Gastroesophageal sphincter (tissue), 3 donors: ENCODE data around the gene BTBD9.

ENCODE experiments used
- EP300 ChIP-seq: sonication (generic); formaldehyde crosslinking; IDR thresholded peaks from one replicate; pipeline ENCODE4 v1.6.1; 2017; ENCODE audit warnings: antibody characterized with exemption, mild to moderate bottlenecking
- POLR2AphosphoS5 ChIP-seq: sonication (generic); formaldehyde crosslinking; IDR thresholded peaks from one replicate; pipeline ENCODE4 v1.6.1; 2017; ENCODE audit warnings: antibody characterized with exemption
- TF ChIP-seq, protein P1 (sequence below), 4 experiments: fragments of 200-600 bp in 2 of 4; fragments of 450-650 bp in 2 of 4; sonication (generic) in 1 of 4; IDR thresholded peaks; one replicate each; pipeline ENCODE4 v1.5.1; 2017 to 2019; ENCODE audit warnings: antibody characterized with exemption in 4 of 4, mild to moderate bottlenecking in 2 of 4, moderate library complexity in 2 of 4

DNA sequence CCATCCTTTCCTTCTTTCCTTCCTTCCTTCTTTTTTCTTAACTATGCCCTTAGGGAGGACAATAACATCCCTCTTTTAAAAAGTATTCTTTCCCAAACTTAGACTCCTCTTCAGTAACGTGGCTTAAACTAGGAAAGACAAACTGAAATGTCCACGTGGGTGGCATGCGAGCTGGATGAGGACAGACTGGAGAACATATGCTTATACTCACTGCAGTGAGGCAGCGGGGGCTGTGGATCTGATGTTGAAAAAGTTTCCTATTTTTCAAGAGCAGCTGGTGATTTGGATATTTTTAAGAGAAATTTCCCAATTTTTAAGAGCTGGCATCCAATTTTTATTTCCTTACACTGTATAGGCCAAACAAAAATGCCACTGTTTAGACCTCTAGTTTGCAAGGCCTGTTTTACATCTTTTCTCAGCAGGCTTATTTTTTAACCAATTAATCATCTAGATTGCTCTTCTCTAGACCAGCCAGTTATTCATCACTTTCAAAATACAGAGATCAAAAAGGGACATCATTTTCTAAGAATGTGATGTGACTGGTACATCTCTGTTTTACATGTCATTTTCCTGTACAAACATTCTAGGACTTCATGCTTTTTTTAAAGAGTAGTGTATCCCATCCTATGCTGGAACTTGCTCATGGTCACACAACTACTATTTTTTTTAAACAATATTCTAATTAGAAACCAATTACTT lies 226.5 kb downstream of the BTBD9 start:
- TF ChIP-seq, protein P1, sequence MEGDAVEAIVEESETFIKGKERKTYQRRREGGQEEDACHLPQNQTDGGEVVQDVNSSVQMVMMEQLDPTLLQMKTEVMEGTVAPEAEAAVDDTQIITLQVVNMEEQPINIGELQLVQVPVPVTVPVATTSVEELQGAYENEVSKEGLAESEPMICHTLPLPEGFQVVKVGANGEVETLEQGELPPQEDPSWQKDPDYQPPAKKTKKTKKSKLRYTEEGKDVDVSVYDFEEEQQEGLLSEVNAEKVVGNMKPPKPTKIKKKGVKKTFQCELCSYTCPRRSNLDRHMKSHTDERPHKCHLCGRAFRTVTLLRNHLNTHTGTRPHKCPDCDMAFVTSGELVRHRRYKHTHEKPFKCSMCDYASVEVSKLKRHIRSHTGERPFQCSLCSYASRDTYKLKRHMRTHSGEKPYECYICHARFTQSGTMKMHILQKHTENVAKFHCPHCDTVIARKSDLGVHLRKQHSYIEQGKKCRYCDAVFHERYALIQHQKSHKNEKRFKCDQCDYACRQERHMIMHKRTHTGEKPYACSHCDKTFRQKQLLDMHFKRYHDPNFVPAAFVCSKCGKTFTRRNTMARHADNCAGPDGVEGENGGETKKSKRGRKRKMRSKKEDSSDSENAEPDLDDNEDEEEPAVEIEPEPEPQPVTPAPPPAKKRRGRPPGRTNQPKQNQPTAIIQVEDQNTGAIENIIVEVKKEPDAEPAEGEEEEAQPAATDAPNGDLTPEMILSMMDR (IDR thresholded peaks at IDR 0.05) = no peak
- no peak for TF ChIP-seq EP300
- no peak for TF ChIP-seq POLR2AphosphoS5
